ENCODE data around the gene LPIN3. TPM values are rescaled to one million over a fixed set of nuclear protein-coding genes. Genes with fewer than 3 reads are reported as not detected.

LPIN3 gene
- polyA plus RNA-seq, 2 donors: 26.4 to 84.1 TPM

- Histone ChIP-seq H3K36me3 (ENCODE audit: control insufficient read depth in 2 of 2, insufficient read depth in 2 of 2, low read length in 1 of 2) (peaks cover 7 to 34% of the 10 kb centered on the region in 2 donors), H3K27ac (ENCODE audit: low read depth in 2 of 2, low read length in 1 of 2) (no peak overlapping the region), H3K4me3 (ENCODE audit: low read depth in 1 of 2, low read length in 2 of 2) (no peak overlapping the region), H3K4me1 (ENCODE audit: control insufficient read depth in 2 of 2, insufficient read depth in 2 of 2, low read length in 1 of 2) (peaks cover 0 to 14% of the 10 kb centered on the region in 2 donors), H3K9me3 (ENCODE audit: control insufficient read depth in 2 of 2, insufficient read depth in 1 of 2, low read depth in 1 of 2, low read length in 1 of 2) (no peaks in the 10 kb centered on the region), H3K27me3 (ENCODE audit: control insufficient read depth in 1 of 2, insufficient read depth in 2 of 2, low read length in 2 of 2) (no peaks in the 10 kb centered on the region)
- WGBS, 2 donors: 83 to 87% methylated on average over 13 of the region's 13 CpGs
Observed at GRCh38 chr20:41347523-41348429, 7.2 kb downstream of the LPIN3 start.

- H3K9me3 ChIP-seq (ENCODE audit: control insufficient read depth in 2 of 2, insufficient read depth in 1 of 2, low read depth in 1 of 2, low read length in 1 of 2): no peaks in the 10 kb centered on the region
- H3K4me3 ChIP-seq (ENCODE audit: low read depth in 1 of 2, low read length in 2 of 2): no peak overlapping the region
- peaks cover 7 to 40% of the 10 kb centered on the region in 2 donors for H3K36me3 ChIP-seq (ENCODE audit: control insufficient read depth in 2 of 2, insufficient read depth in 2 of 2, low read length in 1 of 2)
- WGBS, 2 donors: 90 to 91% methylated on average over 13 of the region's 13 CpGs
- peaks cover 0 to 14% of the 10 kb centered on the region in 2 donors for H3K4me1 ChIP-seq (ENCODE audit: control insufficient read depth in 2 of 2, insufficient read depth in 2 of 2, low read length in 1 of 2)
- no peaks in the 10 kb centered on the region for H3K27me3 ChIP-seq (ENCODE audit: control insufficient read depth in 1 of 2, insufficient read depth in 2 of 2, low read length in 2 of 2)
- no peak overlapping the region for H3K27ac ChIP-seq (ENCODE audit: low read depth in 2 of 2, low read length in 1 of 2)
Observed at GRCh38 chr20:41348430-41349172, 8.0 kb downstream of the LPIN3 start.

- WGBS, 2 donors: 80 to 85% methylated on average over 2 of the region's 2 CpGs
- H3K36me3 ChIP-seq (ENCODE audit: control insufficient read depth in 2 of 2, insufficient read depth in 2 of 2, low read length in 1 of 2): peaks cover 7 to 41% of the 10 kb centered on the region in 2 donors
- no peaks in the 10 kb centered on the region for H3K27me3 ChIP-seq (ENCODE audit: control insufficient read depth in 1 of 2, insufficient read depth in 2 of 2, low read length in 2 of 2)
- peaks cover 0 to 11% of the 10 kb centered on the region in 2 donors for H3K4me1 ChIP-seq (ENCODE audit: control insufficient read depth in 2 of 2, insufficient read depth in 2 of 2, low read length in 1 of 2)
- no peak overlapping the region for H3K27ac ChIP-seq (ENCODE audit: low read depth in 2 of 2, low read length in 1 of 2)
- no peaks in the 10 kb centered on the region for H3K9me3 ChIP-seq (ENCODE audit: control insufficient read depth in 2 of 2, insufficient read depth in 1 of 2, low read depth in 1 of 2, low read length in 1 of 2)
- no peak overlapping the region for H3K4me3 ChIP-seq (ENCODE audit: low read depth in 1 of 2, low read length in 2 of 2)
Observed at GRCh38 chr20:41349266-41349665, 8.6 kb downstream of the LPIN3 start.

GRCh38 chr20:41349943-41350342, 9.3 kb downstream of the LPIN3 start:
- H3K9me3 ChIP-seq (ENCODE audit: control insufficient read depth in 2 of 2, insufficient read depth in 1 of 2, low read depth in 1 of 2, low read length in 1 of 2): no peaks in the 10 kb centered on the region
- no peak overlapping the region for H3K27ac ChIP-seq (ENCODE audit: low read depth in 2 of 2, low read length in 1 of 2)
- peaks cover 7 to 47% of the 10 kb centered on the region in 2 donors for H3K36me3 ChIP-seq (ENCODE audit: control insufficient read depth in 2 of 2, insufficient read depth in 2 of 2, low read length in 1 of 2)
- H3K4me1 ChIP-seq (ENCODE audit: control insufficient read depth in 2 of 2, insufficient read depth in 2 of 2, low read length in 1 of 2): peaks cover 0 to 5% of the 10 kb centered on the region in 2 donors
- 89 to 90% methylated on average over 7 of the region's 7 CpGs for WGBS, 2 donors
- no peaks in the 10 kb centered on the region for H3K27me3 ChIP-seq (ENCODE audit: control insufficient read depth in 1 of 2, insufficient read depth in 2 of 2, low read length in 2 of 2)
- H3K4me3 ChIP-seq (ENCODE audit: low read depth in 1 of 2, low read length in 2 of 2): no peak overlapping the region

- H3K4me1 ChIP-seq (ENCODE audit: control insufficient read depth in 2 of 2, insufficient read depth in 2 of 2, low read length in 1 of 2): peaks cover 0 to 3% of the 10 kb centered on the region in 2 donors
- peaks cover 7 to 50% of the 10 kb centered on the region in 2 donors for H3K36me3 ChIP-seq (ENCODE audit: control insufficient read depth in 2 of 2, insufficient read depth in 2 of 2, low read length in 1 of 2)
- H3K27ac ChIP-seq (ENCODE audit: low read depth in 2 of 2, low read length in 1 of 2): no peak overlapping the region
- WGBS, 2 donors: 86 to 89% methylated on average over 7 of the region's 7 CpGs
- no peaks in the 10 kb centered on the region for H3K9me3 ChIP-seq (ENCODE audit: control insufficient read depth in 2 of 2, insufficient read depth in 1 of 2, low read depth in 1 of 2, low read length in 1 of 2)
- no peaks in the 10 kb centered on the region for H3K27me3 ChIP-seq (ENCODE audit: control insufficient read depth in 1 of 2, insufficient read depth in 2 of 2, low read length in 2 of 2)
- no peak overlapping the region for H3K4me3 ChIP-seq (ENCODE audit: low read depth in 1 of 2, low read length in 2 of 2)
Observed at GRCh38 chr20:41350408-41350962, 9.9 kb downstream of the LPIN3 start.

GRCh38 chr20:41352106-41352505, 11.5 kb downstream of the LPIN3 start:
- Histone ChIP-seq H3K27ac (ENCODE audit: low read depth in 2 of 2, low read length in 1 of 2) (no peak overlapping the region), H3K9me3 (ENCODE audit: control insufficient read depth in 2 of 2, insufficient read depth in 1 of 2, low read depth in 1 of 2, low read length in 1 of 2) (no peaks in the 10 kb centered on the region), H3K4me1 (ENCODE audit: control insufficient read depth in 2 of 2, insufficient read depth in 2 of 2, low read length in 1 of 2) (no peaks in the 10 kb centered on the region), H3K27me3 (ENCODE audit: control insufficient read depth in 1 of 2, insufficient read depth in 2 of 2, low read length in 2 of 2) (no peaks in the 10 kb centered on the region), H3K36me3 (ENCODE audit: control insufficient read depth in 2 of 2, insufficient read depth in 2 of 2, low read length in 1 of 2) (peaks cover 7 to 60% of the 10 kb centered on the region in 2 donors), H3K4me3 (ENCODE audit: low read depth in 1 of 2, low read length in 2 of 2) (no peak overlapping the region)
- 77 to 81% methylated on average over 4 of the region's 4 CpGs for WGBS, 2 donors

- WGBS, 2 donors: 86 to 87% methylated on average over 5 of the region's 5 CpGs
- H3K27ac ChIP-seq (ENCODE audit: low read depth in 2 of 2, low read length in 1 of 2): no peak overlapping the region
Observed at GRCh38 chr20:41352666-41353065, 12.0 kb downstream of the LPIN3 start.

GRCh38 chr20:41353530-41353929, 12.9 kb downstream of the LPIN3 start:
- peaks cover 4 to 64% of the 10 kb centered on the region in 2 donors for H3K36me3 ChIP-seq (ENCODE audit: control insufficient read depth in 2 of 2, insufficient read depth in 2 of 2, low read length in 1 of 2)
- no peak overlapping the region for H3K27ac ChIP-seq (ENCODE audit: low read depth in 2 of 2, low read length in 1 of 2)
- H3K4me1 ChIP-seq (ENCODE audit: control insufficient read depth in 2 of 2, insufficient read depth in 2 of 2, low read length in 1 of 2): no peaks in the 10 kb centered on the region
- H3K4me3 ChIP-seq (ENCODE audit: low read depth in 1 of 2, low read length in 2 of 2): no peak overlapping the region
- no peaks in the 10 kb centered on the region for H3K27me3 ChIP-seq (ENCODE audit: control insufficient read depth in 1 of 2, insufficient read depth in 2 of 2, low read length in 2 of 2)
- no peaks in the 10 kb centered on the region for H3K9me3 ChIP-seq (ENCODE audit: control insufficient read depth in 2 of 2, insufficient read depth in 1 of 2, low read depth in 1 of 2, low read length in 1 of 2)

More at GRCh38 chr20:41352666-41353065, 12.0 kb downstream of the LPIN3 start:
- Histone ChIP-seq H3K9me3 (ENCODE audit: control insufficient read depth in 2 of 2, insufficient read depth in 1 of 2, low read depth in 1 of 2, low read length in 1 of 2) (no peaks in the 10 kb centered on the region), H3K4me1 (ENCODE audit: control insufficient read depth in 2 of 2, insufficient read depth in 2 of 2, low read length in 1 of 2) (no peaks in the 10 kb centered on the region), H3K27me3 (ENCODE audit: control insufficient read depth in 1 of 2, insufficient read depth in 2 of 2, low read length in 2 of 2) (no peaks in the 10 kb centered on the region), H3K36me3 (ENCODE audit: control insufficient read depth in 2 of 2, insufficient read depth in 2 of 2, low read length in 1 of 2) (peaks cover 5 to 61% of the 10 kb centered on the region in 2 donors), H3K4me3 (ENCODE audit: low read depth in 1 of 2, low read length in 2 of 2) (no peak overlapping the region)

- peaks cover 0 to 64% of the 10 kb centered on the region in 2 donors for H3K36me3 ChIP-seq (ENCODE audit: control insufficient read depth in 2 of 2, insufficient read depth in 2 of 2, low read length in 1 of 2)
- no peaks in the 10 kb centered on the region for H3K9me3 ChIP-seq (ENCODE audit: control insufficient read depth in 2 of 2, insufficient read depth in 1 of 2, low read depth in 1 of 2, low read length in 1 of 2)
- WGBS, 2 donors: 97% methylated on average over 3 of the region's 3 CpGs
- H3K27me3 ChIP-seq (ENCODE audit: control insufficient read depth in 1 of 2, insufficient read depth in 2 of 2, low read length in 2 of 2): no peaks in the 10 kb centered on the region
- H3K4me3 ChIP-seq (ENCODE audit: low read depth in 1 of 2, low read length in 2 of 2): no peak overlapping the region
- H3K27ac ChIP-seq (ENCODE audit: low read depth in 2 of 2, low read length in 1 of 2): no peak overlapping the region
- H3K4me1 ChIP-seq (ENCODE audit: control insufficient read depth in 2 of 2, insufficient read depth in 2 of 2, low read length in 1 of 2): no peaks in the 10 kb centered on the region
Observed at GRCh38 chr20:41355192-41355591, 14.6 kb downstream of the LPIN3 start.

All from esophagus (tissue), 2 donors.